GM12874 (cell line): ENCODE results near the gene RIOK3.
A peak's percentile ranks its signal among the peaks of the same experiment; 100 is the strongest.

Experiments used
- TF ChIP-seq, protein P1 (sequence below): IDR thresholded peaks from 2 replicates; pipeline ENCODE4 v1.5.1; 2011; ENCODE audit warnings: low read depth, mild to moderate bottlenecking, control low read depth, low read length, moderate library complexity; ENCODE audit not compliant: insufficient read depth

The RIOK3 gene

DNA sequence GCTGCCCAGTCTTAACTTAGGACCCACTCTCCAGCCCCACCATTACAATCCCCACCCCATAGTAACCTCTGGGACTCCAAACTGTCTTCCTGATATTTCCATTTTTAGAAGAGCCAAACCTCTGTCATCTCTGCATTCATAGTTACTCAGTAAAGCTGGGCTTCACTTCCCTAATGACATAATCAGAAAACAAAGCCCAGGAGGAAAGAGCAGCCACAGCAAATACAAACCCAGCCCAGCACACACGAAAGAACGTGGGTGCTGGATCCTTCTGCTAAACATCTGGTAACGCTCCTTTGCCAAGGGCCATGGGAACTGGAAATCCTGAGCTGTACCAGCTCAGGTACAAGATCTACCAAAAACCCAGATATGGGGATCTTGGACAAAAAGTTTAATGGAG, 36.8 kb upstream of the RIOK3 start:
- TF ChIP-seq, protein P1, sequence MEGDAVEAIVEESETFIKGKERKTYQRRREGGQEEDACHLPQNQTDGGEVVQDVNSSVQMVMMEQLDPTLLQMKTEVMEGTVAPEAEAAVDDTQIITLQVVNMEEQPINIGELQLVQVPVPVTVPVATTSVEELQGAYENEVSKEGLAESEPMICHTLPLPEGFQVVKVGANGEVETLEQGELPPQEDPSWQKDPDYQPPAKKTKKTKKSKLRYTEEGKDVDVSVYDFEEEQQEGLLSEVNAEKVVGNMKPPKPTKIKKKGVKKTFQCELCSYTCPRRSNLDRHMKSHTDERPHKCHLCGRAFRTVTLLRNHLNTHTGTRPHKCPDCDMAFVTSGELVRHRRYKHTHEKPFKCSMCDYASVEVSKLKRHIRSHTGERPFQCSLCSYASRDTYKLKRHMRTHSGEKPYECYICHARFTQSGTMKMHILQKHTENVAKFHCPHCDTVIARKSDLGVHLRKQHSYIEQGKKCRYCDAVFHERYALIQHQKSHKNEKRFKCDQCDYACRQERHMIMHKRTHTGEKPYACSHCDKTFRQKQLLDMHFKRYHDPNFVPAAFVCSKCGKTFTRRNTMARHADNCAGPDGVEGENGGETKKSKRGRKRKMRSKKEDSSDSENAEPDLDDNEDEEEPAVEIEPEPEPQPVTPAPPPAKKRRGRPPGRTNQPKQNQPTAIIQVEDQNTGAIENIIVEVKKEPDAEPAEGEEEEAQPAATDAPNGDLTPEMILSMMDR = no peak

DNA sequence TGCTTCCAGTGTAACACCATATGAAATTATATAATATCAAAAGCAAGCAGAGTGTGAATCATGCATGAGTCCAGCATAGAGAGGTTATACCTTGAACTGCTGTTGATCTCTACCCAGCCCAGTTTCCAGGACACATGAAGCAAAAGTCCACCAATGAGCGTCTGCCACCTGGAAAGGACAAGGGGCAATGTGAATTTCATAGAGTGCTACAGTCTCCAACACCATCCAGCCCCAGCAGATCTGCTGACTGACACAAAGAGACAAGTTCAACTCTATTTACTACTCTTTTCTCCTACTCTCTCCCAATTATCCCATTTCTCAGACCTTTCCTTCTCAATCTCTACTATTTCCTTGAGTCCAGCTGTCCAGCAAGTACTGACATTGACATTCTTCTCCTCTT, 31.8 kb upstream of the RIOK3 start:
- TF ChIP-seq, protein P1 = no peak

DNA sequence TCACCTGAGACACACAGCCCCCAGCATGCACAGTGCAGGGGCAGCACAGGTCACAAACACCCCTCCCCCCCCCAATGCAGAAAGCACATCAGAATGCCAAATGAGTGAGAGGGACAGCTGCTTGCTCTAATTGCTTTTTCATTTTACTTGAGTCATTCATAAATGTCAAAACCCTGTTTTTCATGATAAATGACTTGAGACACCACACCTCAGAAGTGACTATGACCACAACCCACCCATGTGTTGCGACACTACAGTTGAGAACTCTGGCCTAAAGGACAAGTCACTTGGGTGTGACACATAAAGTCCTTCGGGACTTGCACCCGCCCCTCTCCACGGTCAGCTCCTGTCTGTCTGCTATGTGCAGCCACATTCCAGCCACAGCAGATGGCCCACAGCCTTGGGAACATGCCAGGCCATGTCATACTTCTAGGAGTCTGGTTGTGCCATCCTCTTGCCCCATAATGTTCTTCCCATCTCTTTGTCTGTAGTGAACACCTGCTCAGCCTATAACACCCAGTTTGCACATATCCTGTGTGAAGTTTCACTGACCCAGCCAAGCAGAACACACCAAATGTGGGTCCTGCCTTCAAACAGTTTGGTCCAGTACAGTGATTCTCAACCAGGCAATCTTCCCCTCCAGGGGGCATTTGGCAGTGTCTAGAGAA, 30.2 kb upstream of the RIOK3 start:
- TF ChIP-seq, protein P1 = peak; percentile 19; the same call in 1 of the 2 replicates

DNA sequence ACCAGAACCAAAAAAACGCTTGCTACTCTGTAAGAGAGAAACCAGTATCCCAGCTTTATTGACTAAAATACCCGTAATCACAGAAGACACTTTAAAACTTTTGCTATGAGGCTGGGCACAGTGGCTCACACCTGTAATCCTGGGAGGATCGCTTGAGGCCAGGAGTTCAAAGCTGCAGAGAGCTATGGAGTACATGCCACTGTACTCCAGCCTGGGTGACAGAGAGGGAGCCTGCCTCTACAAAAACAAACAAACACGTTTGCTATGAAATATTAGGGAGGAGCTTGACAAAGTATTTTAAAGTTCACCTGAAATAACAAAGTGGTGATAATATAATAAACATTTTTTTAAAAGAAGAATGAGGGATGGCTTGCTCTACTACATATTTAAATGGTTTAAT, 28.5 kb upstream of the RIOK3 start:
- TF ChIP-seq, protein P1 = no peak

DNA sequence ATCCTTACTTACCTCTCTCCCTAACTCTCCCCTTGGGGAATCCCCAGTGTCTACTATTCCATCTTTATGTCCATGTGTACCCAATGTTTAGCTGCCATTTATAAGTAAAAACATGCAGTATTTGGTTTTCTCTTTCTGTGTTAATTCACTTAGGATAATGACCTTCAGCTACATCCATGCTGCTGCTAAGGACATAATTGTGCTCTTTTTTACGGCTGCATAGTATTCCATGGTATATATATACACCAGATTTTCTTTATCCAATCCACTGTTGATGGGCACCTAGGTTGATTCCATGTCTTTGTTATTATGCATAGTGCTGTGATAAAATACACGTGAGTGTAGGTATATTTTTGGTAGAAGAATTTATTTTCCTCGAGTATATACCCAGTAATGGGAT, 24.3 kb upstream of the RIOK3 start:
- TF ChIP-seq, protein P1 = no peak

DNA sequence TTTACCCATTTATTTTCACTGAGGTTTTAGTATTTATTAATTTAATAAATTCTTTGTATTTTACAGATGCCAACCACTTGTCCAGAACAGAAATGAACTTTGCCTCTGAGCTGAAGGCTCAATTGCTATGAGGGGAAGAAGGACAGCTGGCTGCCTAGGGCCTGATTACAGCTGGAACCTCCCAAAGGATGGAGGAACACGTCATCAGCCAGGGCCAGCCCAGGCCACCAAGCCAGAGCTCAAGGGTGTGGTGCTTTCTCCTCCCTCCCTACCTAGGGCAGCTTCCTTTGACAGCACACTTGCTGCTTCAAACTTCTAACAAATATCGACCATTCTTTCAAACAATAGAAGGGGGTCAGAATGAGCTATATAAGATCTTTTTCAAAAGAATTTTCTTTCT, 19.7 kb upstream of the RIOK3 start:
- TF ChIP-seq, protein P1 = no peak

DNA sequence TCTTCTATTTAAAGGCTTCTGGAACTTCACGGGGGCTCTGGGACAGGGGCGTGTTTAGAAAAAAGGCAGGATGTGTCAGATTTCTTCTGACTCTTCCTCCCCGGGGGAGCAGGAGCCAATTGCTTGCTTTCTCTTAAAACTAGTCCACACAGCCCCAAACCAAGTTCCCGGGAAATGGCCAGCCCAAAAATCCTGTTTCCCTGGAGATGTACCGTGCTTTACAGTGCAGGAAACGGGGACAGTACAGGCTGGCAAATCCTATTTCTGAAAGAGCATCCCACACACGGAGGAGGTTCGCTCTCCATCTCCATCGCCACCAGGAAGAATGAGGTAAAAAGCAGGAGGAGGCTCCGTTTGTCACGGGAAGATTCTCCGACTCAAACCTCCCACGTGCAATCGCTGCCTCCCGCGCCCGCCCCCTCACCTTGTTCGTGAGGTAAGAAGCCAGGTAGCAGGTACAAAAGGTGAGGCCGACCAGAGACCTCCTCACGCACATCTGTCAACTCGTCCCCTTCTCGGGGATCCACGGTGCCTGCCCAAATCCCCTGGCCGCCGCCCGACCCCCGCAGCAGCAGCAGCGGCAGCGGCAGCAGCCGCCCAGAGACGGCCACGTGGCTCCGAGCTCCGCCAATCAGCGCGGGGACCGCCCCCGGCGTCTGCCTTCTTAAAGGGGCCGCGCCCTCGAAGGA, 15.6 kb upstream of the RIOK3 start:
- TF ChIP-seq, protein P1 = no peak
